ENCODE measurements around the gene PNCK.

The PNCK gene

GRCh38 chrX:153628665-153629064 is 44.9 kb downstream of the PNCK start:
- TF ChIP-seq TAF1 (IDR thresholded peaks at IDR 0.05; ENCODE audit: low read depth, low read length) (no peak), PAX5 (IDR thresholded peaks at IDR 0.05; ENCODE audit: insufficient read depth, low read length, severe bottlenecking) (no peak), POLR2A (IDR thresholded peaks at IDR 0.05; ENCODE audit: low read depth, low read length) (no peak)
- no peak for FAIRE-seq
- no peak for DNase-seq (ENCODE audit: insufficient read length, low spot score)

GRCh38 chrX:153628129-153628528 is 45.5 kb downstream of the PNCK start:
- TF ChIP-seq POU2F2 (IDR thresholded peaks at IDR 0.05; ENCODE audit: low read depth, low read length) (no peak), POLR2A (IDR thresholded peaks at IDR 0.05; ENCODE audit: low read depth, low read length) (no peak), SPI1 (IDR thresholded peaks at IDR 0.05; ENCODE audit: low read depth, low read length) (no peak)
- no peak for FAIRE-seq
- no peak for DNase-seq (ENCODE audit: insufficient read length, low spot score)

- DNase-seq (ENCODE audit: insufficient read length, low spot score), result no peak
- TF ChIP-seq TAF1 (IDR thresholded peaks at IDR 0.05; ENCODE audit: low read depth, low read length), result no peak
- no peak for TF ChIP-seq PAX5 (IDR thresholded peaks at IDR 0.05; ENCODE audit: insufficient read depth, low read length, severe bottlenecking)
- TF ChIP-seq POLR2AphosphoS5 (IDR thresholded peaks at IDR 0.05; ENCODE audit: low read depth, low read length), result no peak
- no peak for TF ChIP-seq POU2F2 (IDR thresholded peaks at IDR 0.05; ENCODE audit: low read depth, low read length)
- no peak for TF ChIP-seq SPI1 (IDR thresholded peaks at IDR 0.05; ENCODE audit: low read depth, low read length)
- TF ChIP-seq POLR2A (IDR thresholded peaks at IDR 0.05; ENCODE audit: low read depth, low read length), result no peak
- FAIRE-seq, result no peak
These were observed 45.9 kb downstream of the PNCK start for GRCh38 chrX:153627675-153628111.

- no peak for DNase-seq (ENCODE audit: insufficient read length, low spot score)
- no peak for FAIRE-seq
These were observed 46.5 kb downstream of the PNCK start for GRCh38 chrX:153626863-153627674.

GRCh38 chrX:153626025-153626633 is 47.5 kb downstream of the PNCK start:
- TF ChIP-seq TAF1 (IDR thresholded peaks at IDR 0.05; ENCODE audit: low read depth, low read length) (no peak), POLR2A (IDR thresholded peaks at IDR 0.05; ENCODE audit: low read depth, low read length) (no peak), SPI1 (IDR thresholded peaks at IDR 0.05; ENCODE audit: low read depth, low read length) (no peak), PAX5 (IDR thresholded peaks at IDR 0.05; ENCODE audit: insufficient read depth, low read length, severe bottlenecking) (no peak), POLR2AphosphoS5 (IDR thresholded peaks at IDR 0.05; ENCODE audit: low read depth, low read length) (no peak), POU2F2 (IDR thresholded peaks at IDR 0.05; ENCODE audit: low read depth, low read length) (no peak)
- no peak for DNase-seq (ENCODE audit: insufficient read length, low spot score)
- FAIRE-seq, result no peak

More at GRCh38 chrX:153626863-153627674, 46.5 kb downstream of the PNCK start:
- TF ChIP-seq PAX5 (IDR thresholded peaks at IDR 0.05; ENCODE audit: insufficient read depth, low read length, severe bottlenecking), result no peak
- no peak for TF ChIP-seq POLR2AphosphoS5 (IDR thresholded peaks at IDR 0.05; ENCODE audit: low read depth, low read length)
- TF ChIP-seq SPI1 (IDR thresholded peaks at IDR 0.05; ENCODE audit: low read depth, low read length), result no peak
- no peak for TF ChIP-seq TAF1 (IDR thresholded peaks at IDR 0.05; ENCODE audit: low read depth, low read length)
- TF ChIP-seq POU2F2 (IDR thresholded peaks at IDR 0.05; ENCODE audit: low read depth, low read length), result no peak
- TF ChIP-seq POLR2A (IDR thresholded peaks at IDR 0.05; ENCODE audit: low read depth, low read length), result no peak

- no peak for FAIRE-seq
- TF ChIP-seq SPI1 (IDR thresholded peaks at IDR 0.05; ENCODE audit: low read depth, low read length) (no peak), POU2F2 (IDR thresholded peaks at IDR 0.05; ENCODE audit: low read depth, low read length) (no peak), PAX5 (IDR thresholded peaks at IDR 0.05; ENCODE audit: insufficient read depth, low read length, severe bottlenecking) (no peak), TAF1 (IDR thresholded peaks at IDR 0.05; ENCODE audit: low read depth, low read length) (no peak), POLR2AphosphoS5 (IDR thresholded peaks at IDR 0.05; ENCODE audit: low read depth, low read length) (no peak), POLR2A (IDR thresholded peaks at IDR 0.05; ENCODE audit: low read depth, low read length) (no peak)
- DNase-seq (ENCODE audit: insufficient read length, low spot score), result no peak
These were observed 48.2 kb downstream of the PNCK start for GRCh38 chrX:153625271-153626024.

- FAIRE-seq (no peak), DNase-seq (ENCODE audit: insufficient read length, low spot score) (no peak)
- TF ChIP-seq TAF1 (IDR thresholded peaks at IDR 0.05; ENCODE audit: low read depth, low read length), result no peak
- no peak for TF ChIP-seq SPI1 (IDR thresholded peaks at IDR 0.05; ENCODE audit: low read depth, low read length)
These were observed 49.2 kb downstream of the PNCK start for GRCh38 chrX:153624196-153625091.

- FAIRE-seq (no peak), DNase-seq (ENCODE audit: insufficient read length, low spot score) (no peak)
- no peak for TF ChIP-seq TAF1 (IDR thresholded peaks at IDR 0.05; ENCODE audit: low read depth, low read length)
- TF ChIP-seq PAX5 (IDR thresholded peaks at IDR 0.05; ENCODE audit: insufficient read depth, low read length, severe bottlenecking), result no peak
- TF ChIP-seq SPI1 (IDR thresholded peaks at IDR 0.05; ENCODE audit: low read depth, low read length), result no peak
- no peak for TF ChIP-seq POLR2A (IDR thresholded peaks at IDR 0.05; ENCODE audit: low read depth, low read length)
These were observed 50.1 kb downstream of the PNCK start for GRCh38 chrX:153623310-153624029.
